GM18511 (cell line): ENCODE measurements around the gene AKAP10.
"Not testable (repeated sequence)": the region's sequence is repeated elsewhere in the genome, so short reads cannot be mapped to it uniquely, and the experiment has no call there.

Source experiments
- ATAC-seq: cut with Tn5 transposase; IDR thresholded peaks from one replicate; pipeline ENCODE4 v1.9.1; 2021; ENCODE audit warnings: mild to moderate bottlenecking, moderate library complexity; ENCODE audit not compliant: unreplicated experiment

The AKAP10 gene

DNA sequence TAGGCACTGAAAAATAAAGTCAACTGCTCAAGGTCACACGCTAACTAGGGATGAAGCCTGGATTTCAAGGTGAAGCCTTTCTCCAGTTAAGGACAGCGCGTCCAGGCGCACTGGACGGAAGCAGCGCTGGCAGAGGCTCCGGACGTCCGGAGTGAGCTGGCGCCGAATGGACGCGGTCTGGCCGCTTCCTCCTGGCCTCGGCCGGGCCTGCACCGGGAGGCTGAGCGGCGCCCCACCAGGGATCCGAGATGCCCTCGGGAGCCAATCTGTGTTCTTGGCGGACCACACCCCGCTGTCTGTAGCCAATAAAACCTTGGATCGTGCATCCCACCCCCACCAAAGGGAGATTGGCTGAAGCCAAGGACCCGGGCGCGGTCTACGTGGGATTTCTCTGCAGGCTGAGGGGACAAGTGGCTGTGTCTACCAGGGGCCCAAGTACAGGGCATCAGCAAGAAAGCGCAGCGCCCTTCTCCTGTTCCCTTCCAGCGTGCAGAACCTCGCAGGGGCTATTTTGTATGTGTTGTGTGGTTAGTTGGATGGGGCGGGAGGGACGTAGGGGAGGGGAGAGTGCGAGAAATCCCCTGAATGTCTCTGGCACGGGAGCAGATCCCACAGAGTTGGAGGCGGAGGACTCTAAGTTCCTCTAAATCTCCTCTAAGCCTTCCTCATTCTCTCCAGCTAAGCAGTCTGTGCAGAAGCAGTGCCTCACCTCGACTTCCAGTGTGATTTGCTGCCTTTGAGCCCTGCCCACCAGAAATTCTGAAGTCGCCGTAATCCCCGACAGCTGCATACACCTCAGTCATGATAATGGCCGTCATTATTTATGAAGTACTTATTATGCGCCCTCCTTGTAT is 2.5 kb upstream of the AKAP10 start:
- ATAC-seq, result no peak

- no peak for ATAC-seq
These were observed 1.2 kb upstream of the AKAP10 start for GRCh38 chr17:19978805-19979211.

DNA sequence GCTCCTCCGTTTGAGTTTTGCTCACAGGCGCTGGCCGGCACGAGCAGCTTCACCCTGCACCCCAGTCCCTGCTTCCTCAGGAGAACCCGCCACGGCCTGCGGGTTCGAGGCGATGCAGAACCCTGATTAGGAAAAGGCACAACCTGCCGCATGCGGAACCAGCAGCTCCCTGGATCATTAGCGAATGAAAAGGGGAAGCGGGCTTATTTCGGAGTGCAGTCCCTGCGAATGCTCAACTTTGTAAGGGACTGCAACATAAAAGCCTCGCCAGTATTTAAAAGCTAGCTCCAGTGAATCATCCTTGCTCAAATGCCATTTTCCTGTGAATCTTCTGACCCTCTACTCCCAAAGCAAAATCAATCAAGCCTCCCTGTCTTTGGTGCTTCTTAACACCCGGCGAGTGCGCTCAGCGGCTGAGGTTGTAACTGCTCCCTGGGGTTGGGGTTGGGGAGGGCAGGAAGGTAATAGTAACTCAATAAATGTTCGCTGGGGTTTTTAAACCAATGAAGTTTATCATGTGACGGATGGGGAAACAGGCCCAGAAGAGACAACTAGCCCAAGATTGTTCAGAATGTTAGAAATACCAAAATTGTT is 678 bp upstream of the AKAP10 start:
- peak; percentile 49 for ATAC-seq

DNA sequence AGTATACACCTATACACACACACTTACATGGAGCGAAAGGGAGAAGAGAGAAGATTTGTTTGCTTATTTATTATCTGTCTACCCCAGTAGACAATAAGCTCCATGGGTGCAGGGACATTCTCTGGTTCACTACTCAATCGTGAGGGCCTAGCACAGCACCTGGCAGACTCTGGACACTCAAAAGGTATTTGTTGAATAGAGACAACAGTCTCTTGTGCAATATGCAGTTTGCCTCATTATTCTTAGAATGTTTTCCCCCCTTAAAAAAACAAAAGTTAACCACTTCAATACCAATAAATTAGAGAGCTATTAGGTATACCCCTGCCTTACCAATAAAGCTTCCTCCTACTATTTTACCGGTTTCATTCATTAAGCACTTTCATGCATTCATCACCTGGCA is 2.0 kb downstream of the AKAP10 start:
- ATAC-seq, result no peak

- ATAC-seq, result no peak
These were observed 4.5 kb downstream of the AKAP10 start for GRCh38 chr17:19973156-19973555.

DNA sequence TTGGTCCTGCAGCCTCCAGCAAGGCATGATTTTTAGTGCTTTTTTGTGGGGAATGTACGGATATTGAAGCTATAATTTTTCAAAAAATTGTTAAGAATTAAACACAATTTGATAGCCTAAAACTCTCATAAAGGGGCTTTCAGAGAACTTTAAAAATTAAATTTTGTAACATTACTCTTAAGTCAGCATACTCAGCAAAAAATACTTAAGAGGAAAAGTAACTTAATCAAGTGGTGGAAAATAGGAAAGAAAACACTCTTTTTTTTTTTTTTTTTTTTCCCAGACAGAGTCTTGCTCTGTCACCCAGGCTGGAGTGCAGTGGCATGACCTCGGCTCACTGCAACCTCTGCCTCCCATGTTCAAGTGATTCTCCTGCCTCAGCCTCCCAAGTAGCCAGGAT is 14.7 kb downstream of the AKAP10 start:
- ATAC-seq, result not testable (repeated sequence)

DNA sequence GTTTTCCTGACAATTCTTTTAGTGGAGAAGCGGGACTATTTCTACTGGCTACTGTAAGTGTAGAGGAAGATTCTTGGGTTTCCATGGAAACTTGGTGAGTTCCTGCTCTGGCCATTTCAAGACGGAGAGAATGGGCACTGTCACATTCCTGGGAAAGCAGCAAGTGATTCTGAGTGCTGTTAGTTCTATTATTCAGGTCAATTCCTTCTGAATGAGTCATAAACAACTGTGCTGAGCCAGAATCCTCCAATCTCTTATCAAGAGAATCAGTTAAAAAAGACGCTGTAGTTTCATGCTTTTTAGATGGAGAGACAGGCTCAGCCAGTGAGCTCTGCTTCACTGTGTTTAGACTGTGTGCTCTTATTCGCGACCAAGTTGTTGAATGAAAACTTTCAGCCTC is 19.6 kb downstream of the AKAP10 start:
- no peak for ATAC-seq

DNA sequence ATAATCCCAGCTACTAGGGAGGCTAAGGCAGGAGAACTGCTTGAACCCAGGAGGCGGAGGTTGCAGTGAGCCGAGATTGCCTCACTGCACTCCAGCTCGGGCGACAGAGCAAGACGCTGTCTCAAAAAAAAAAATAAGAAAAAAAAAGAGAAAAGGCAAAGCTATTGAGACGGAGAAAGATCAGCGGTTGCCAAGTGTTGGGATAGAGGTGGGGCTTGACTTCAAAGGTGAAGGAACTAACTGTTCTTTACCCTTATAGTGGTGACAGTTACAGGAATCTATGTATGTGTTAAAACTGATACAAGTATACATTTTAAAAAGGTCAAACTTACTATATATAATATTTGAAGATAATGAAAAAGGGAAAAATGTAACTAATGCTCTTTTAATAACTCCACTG is 22.5 kb downstream of the AKAP10 start:
- no peak for ATAC-seq

DNA sequence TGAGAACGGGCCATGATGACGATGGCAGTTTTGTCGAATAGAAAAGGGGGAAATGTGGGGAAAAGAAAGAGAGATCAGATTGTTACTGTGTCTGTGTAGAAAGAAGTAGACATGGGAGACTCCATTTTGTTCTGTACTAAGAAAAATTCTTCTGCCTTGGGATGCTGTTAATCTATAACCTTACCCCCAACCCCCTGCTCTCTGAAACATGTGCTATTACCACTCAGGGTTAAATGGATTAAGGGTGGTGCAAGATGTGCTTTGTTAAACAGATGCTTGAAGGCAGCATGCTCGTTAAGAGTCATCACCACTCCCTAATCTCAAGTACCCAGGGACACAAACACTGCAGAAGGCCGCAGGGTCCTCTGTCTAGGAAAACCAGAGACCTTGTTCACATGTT is 26.2 kb downstream of the AKAP10 start:
- not testable (repeated sequence) for ATAC-seq

DNA sequence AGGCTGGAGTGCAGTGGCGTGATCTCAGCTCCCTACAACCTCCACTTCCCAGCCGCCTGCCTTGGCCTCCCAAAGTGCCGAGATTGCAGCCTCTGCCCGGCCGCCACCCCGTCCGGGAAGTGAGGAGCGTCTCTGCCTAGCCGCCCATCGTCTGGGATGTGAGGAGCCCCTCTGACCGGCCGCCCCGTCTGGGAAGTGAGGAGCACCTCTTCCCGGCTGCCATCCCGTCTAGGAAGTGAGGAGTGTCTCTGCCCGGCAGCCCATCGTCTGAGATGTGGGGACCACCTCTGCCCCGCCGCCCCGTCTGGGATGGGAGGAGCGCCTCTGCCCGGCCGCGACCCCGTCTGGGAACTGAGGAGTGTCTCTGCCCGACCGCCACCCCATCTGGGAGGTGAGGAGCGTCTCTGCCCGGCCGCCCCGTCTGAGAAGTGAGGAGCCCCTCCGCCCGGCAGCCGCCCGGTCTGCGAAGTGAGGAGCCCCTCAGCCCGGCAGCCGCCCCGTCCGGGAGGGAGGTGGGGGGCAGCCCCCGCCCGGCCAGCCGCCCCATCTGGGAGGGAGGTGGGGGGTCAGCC is 26.9 kb downstream of the AKAP10 start:
- not testable (repeated sequence) for ATAC-seq

DNA sequence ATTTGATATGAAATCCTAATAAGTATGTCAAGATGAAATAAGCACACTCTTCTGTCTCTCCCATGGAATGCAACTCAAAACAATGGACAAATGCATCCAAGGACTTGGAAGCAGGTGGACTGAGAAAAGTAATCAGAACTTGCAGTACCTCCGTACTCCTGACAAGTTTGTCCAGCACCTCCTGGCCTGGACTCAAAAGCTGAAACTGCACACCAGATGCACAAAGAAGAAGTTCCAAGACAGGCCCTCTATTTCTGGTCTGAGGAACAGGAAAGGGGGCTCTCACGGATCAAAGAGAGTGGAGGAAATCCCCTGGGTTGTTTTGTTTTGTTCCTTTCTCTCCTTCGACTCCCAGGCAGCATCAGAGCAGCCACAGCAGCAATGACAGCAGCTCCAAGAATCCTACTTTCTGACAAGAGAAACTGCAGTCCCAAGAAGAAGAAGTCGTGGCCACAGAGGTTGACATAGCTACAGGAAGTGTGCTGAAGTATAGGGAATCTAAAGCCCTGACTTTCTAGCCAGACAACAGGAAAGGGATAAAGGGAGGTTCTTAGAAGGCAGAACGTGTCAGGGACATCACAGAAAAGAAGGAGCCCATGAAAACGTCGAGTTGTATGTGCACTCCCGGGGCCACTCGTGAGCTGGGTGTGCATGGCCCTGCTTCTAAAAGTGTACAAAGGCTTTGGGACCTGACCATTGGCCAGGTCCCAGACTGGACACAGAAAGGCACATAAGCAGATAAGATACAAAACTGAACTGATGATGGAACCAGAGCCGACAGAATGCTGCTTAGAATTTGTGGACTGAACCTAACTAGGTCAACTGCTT is 29.3 kb downstream of the AKAP10 start:
- no peak for ATAC-seq

GRCh38 chr17:19946921-19947320 is 30.7 kb downstream of the AKAP10 start:
- ATAC-seq, result no peak

DNA sequence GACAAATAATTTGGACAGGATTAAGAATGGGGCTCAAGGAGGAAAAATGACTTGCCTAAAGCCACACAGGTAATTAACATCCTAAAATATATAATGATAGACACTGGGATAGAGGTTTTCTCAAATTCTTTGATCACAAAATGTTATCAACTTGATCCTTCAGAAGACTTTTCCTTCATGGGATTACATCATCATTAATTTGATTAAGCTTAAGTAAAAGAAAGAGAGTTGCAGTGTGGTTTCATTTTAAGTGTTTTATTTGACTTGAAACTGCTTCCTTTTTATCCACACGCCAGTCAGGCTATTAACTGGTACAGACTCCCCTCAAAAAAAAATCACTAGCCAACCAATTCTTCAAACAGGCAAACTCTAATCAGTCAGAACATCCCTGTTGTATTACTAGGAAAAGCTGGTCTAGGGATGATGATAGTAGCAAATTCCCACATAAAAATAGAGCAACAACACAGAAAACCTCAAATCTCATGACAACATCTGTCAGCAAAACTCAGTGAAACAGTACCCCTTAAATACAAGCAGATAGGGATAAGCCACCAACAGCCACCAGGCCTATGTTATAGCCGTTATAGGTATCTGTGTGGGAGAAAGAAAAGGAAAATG is 32.5 kb downstream of the AKAP10 start:
- no peak for ATAC-seq

DNA sequence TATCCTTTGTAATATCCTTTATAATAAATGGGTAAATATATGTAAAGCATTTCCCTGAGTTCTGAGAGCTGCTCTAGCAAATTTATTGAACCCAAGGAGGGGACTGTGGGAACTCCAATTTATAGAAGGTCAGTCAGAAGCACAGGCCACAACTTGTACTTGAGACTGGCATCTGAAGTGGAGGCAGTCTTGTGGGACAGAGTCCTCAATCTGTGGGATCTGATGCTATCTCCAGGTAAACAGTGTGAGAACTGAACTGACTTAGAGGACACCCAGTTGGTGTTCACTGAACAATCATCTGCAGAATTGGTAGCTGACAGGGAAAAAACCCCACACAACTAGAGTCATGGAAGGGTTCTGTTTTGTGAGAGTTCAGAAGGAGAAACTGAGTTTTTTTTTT is 34.0 kb downstream of the AKAP10 start:
- ATAC-seq, result no peak

DNA sequence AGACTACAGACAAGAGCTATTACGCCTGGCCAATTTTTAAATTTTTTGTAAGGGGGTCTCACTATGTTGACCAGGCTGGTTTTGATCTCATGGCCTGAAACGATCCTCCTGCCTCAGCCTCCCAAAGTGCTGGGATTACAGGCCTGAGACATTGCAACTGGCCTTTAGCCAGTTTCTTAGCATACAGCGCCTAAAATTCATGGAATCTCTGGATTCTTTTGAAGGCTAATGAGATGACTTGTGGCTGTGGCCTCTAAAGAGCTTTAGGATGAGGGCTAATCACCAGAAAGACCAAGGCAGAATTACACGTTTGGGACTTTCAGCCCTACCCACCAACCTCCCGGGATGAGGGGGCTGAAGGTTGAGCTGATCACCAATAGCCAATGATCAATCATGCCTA is 34.6 kb downstream of the AKAP10 start:
- no peak for ATAC-seq

GRCh38 chr17:19940722-19941464 is 36.7 kb downstream of the AKAP10 start:
- no peak for ATAC-seq

- no peak for ATAC-seq
These were observed 37.5 kb downstream of the AKAP10 start for GRCh38 chr17:19939993-19940721.

GRCh38 chr17:19938736-19939135 is 38.9 kb downstream of the AKAP10 start:
- ATAC-seq, result no peak

DNA sequence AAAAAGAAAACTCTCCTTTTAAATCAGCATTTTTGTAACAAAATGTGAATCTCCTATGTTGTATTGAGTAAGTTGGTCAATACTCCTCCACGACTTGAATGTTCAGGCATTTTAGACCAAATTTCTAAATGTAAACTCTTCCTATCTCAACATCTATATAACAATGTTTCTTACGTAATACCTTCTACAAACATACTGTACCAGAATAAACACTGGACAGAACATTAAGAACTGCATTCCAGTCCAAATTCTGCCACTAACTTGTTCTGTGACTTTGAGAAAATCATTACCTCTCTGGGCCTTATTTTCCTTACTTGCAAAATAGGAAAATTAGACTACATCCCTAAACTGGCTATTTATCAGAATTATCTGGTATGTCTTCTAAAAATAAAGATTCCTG is 40.1 kb downstream of the AKAP10 start:
- no peak for ATAC-seq

GRCh38 chr17:19935169-19935568 is 42.5 kb downstream of the AKAP10 start:
- no peak for ATAC-seq
